Colonic mucosa (tissue), 4 donors: ENCODE data around the gene ATP1B2. TPM values are rescaled to one million over a fixed set of nuclear protein-coding genes. Genes with fewer than 3 reads are reported as not detected.
A peak's percentile ranks its signal among the peaks of the same experiment; 100 is the strongest.

Experiments used
- DNase-seq: peaks from one replicate; pipeline ENCODE4 v3.0.0-alpha.2; 2020
- H3K27ac ChIP-seq: fragments of 200-600 bp; one replicate; pipeline ENCODE4 v1.8.0; 2021
- H3K27me3 ChIP-seq: fragments of 200-600 bp; one replicate; pipeline ENCODE4 v1.8.0; 2021
- H3K36me3 ChIP-seq: fragments of 200-600 bp; one replicate; pipeline ENCODE4 v1.8.0; 2021
- H3K4me1 ChIP-seq: fragments of 200-600 bp; one replicate; pipeline ENCODE4 v1.8.0; 2021; ENCODE audit warnings: mild to moderate bottlenecking
- H3K4me3 ChIP-seq: fragments of 200-600 bp; one replicate; pipeline ENCODE4 v1.8.0; 2021
- H3K9ac ChIP-seq, 2 donors: one replicate each; pipeline ENCODE4 v1.7.0; 2013; ENCODE audit warnings: control low read depth in 2 of 2, low read depth in 2 of 2, low read length in 2 of 2
- H3K9me3 ChIP-seq: fragments of 200-600 bp; one replicate; pipeline ENCODE4 v1.8.0; 2021
- CTCF ChIP-seq: fragments of 200-600 bp; IDR thresholded peaks from one replicate; pipeline ENCODE4 v1.8.0; 2022; ENCODE audit warnings: antibody characterized with exemption, mild to moderate bottlenecking
- intact Hi-C: fragments of 100-400 bp; cut with DNase I; formaldehyde crosslinking; loops from one replicate; pipeline ENCODE4 v1.14.1; 2022
- total RNA-seq, 2 donors: library from RNA; stranded (reverse); fragmentation: NEBNext Ultra II Directional in 1 of 2; extraction: Animal tissue kit (Norgen Biotek cat#: 25700) in 1 of 2; gene quantifications; one replicate each; pipeline ENCODE4 v1.2.1, GENCODE V29; 2021
- donor health status: healthy.
- donor health status: DM: no; HTN: no; CAD: no.
- donor health status: DM: no; HTN: no; CAD: no.

ATP1B2 gene
- total RNA-seq, 2 donors from 2014 or later = 0.54 to 1.4 TPM

DNA sequence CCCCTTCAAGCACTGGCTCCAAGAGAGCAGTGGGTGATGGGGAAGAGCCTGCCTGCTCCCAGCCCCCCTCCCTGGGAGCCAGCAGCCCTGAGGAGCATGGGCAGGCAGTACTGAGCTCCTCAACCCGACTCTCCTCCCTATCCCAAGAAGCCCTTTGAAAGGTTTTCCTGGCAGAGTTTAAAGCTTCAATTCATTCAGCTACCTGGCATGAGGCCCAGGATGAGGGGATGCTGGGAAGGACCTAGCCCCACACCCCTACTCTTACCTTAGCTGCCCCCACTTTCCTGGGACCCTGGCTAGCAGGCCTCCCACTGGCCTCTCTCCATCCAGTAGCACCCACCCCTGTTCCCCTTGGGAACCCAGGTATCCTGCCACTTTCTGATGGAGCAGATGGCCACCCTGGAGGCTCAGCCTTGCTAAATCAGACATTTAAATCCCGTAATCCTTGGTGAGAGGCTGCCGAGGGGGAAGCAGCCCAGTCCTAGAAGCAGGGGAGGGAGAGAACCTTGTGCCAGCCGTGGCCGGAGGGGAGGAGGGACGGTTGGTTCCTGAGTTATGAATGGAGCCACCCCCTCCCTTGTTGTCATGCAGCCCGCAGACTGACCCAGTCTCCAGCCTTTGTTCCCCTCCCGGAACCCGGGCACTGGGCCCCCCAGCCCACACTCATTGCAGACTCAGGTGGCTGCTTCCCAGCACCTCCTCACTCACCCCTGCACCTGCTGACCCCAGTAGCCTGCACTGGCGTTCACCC is 17.1 kb downstream of the ATP1B2 start:
- no peak for TF ChIP-seq CTCF

GRCh38 chr17:7668482-7668881 is 17.8 kb downstream of the ATP1B2 start:
- Histone ChIP-seq H3K4me1 (no peaks in the 10 kb centered on the region), H3K27ac (no peak overlapping the region), H3K9me3 (peaks cover 1% of the 10 kb centered on the region), H3K27me3 (no peaks in the 10 kb centered on the region), H3K36me3 (peaks cover 5% of the 10 kb centered on the region), H3K4me3 (no peak overlapping the region), H3K9ac (no peak overlapping the region)
- DNase-seq = no peak
- intact Hi-C loops = no loop called here
- no peak for TF ChIP-seq CTCF

More for the DNA sequence above, 17.1 kb downstream of the ATP1B2 start:
- Histone ChIP-seq H3K4me1 (no peaks in the 10 kb centered on the region), H3K4me3 (no peak overlapping the region), H3K27ac (no peak overlapping the region), H3K27me3 (no peaks in the 10 kb centered on the region), H3K36me3 (no peaks in the 10 kb centered on the region), H3K9me3 (no peaks in the 10 kb centered on the region), H3K9ac (no peak overlapping the region)
- DNase-seq = no peak
- intact Hi-C loops = no loop called here

DNA sequence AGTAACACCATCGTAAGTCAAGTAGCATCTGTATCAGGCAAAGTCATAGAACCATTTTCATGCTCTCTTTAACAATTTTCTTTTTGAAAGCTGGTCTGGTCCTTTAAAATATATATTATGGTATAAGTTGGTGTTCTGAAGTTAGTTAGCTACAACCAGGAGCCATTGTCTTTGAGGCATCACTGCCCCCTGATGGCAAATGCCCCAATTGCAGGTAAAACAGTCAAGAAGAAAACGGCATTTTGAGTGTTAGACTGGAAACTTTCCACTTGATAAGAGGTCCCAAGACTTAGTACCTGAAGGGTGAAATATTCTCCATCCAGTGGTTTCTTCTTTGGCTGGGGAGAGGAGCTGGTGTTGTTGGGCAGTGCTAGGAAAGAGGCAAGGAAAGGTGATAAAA is 22.5 kb downstream of the ATP1B2 start:
- Histone ChIP-seq H3K4me3 (no peak overlapping the region), H3K27me3 (no peaks in the 10 kb centered on the region), H3K9ac (no peak overlapping the region), H3K27ac (no peak overlapping the region), H3K9me3 (peaks cover 4% of the 10 kb centered on the region), H3K4me1 (no peaks in the 10 kb centered on the region), H3K36me3 (peaks cover 13% of the 10 kb centered on the region)
- intact Hi-C loops = no loop called here
- peak; percentile 66 for DNase-seq
- TF ChIP-seq CTCF = peak; percentile 29

DNA sequence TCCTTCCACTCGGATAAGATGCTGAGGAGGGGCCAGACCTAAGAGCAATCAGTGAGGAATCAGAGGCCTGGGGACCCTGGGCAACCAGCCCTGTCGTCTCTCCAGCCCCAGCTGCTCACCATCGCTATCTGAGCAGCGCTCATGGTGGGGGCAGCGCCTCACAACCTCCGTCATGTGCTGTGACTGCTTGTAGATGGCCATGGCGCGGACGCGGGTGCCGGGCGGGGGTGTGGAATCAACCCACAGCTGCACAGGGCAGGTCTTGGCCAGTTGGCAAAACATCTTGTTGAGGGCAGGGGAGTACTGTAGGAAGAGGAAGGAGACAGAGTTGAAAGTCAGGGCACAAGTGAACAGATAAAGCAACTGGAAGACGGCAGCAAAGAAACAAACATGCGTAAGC is 24.2 kb downstream of the ATP1B2 start:
- Histone ChIP-seq H3K4me3 (no peak overlapping the region), H3K27me3 (no peaks in the 10 kb centered on the region), H3K36me3 (peaks cover 13% of the 10 kb centered on the region), H3K4me1 (no peaks in the 10 kb centered on the region), H3K9ac (no peak overlapping the region), H3K27ac (no peak overlapping the region), H3K9me3 (peaks cover 4% of the 10 kb centered on the region)
- TF ChIP-seq CTCF = no peak
- no peak for DNase-seq
- intact Hi-C loops = no loop called here

DNA sequence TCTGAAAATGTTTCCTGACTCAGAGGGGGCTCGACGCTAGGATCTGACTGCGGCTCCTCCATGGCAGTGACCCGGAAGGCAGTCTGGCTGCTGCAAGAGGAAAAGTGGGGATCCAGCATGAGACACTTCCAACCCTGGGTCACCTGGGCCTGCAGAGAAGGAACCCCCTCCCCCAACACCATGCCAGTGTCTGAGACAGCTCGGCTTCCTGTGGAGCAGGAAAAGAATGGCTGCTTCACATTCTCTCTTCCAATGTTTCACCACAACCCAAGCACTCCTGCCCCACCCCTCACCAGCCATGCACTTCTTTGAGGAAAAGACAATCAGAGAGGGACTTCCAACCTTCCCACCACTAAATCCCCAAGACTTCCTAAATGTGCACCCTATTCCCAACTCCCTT is 25.8 kb downstream of the ATP1B2 start:
- peaks cover 4% of the 10 kb centered on the region for H3K9me3 ChIP-seq
- no peak overlapping the region for H3K27ac ChIP-seq
- intact Hi-C loops = no loop called here
- H3K27me3 ChIP-seq = no peaks in the 10 kb centered on the region
- H3K4me1 ChIP-seq = no peaks in the 10 kb centered on the region
- H3K4me3 ChIP-seq = no peak overlapping the region
- TF ChIP-seq CTCF = no peak
- H3K9ac ChIP-seq = no peak overlapping the region
- H3K36me3 ChIP-seq = peaks cover 13% of the 10 kb centered on the region
- DNase-seq = no peak
